HEK293 (cell line): Measurements from ENCODE around the gene ABTB2.
A peak's percentile ranks its signal among the peaks of the same experiment; 100 is the strongest.

Experiments used
- CTCF ChIA-PET: fragments of 350-600 bp; formaldehyde crosslinking; extraction: SDS; loops from one replicate; lab custom pipeline; 2021; ENCODE audit warnings: antibody characterized with exemption; lab: Yijun Ruan, JAX
- POLR2A ChIA-PET: fragments of 300-600 bp; formaldehyde crosslinking; extraction: SDS; loops from one replicate; lab custom pipeline; 2020; ENCODE audit warnings: antibody characterized with exemption, inconsistent platforms; lab: Yijun Ruan, JAX
- H3K27ac ChIP-seq: fragments of 200-500 bp; sonication (Bioruptor generic); 2 replicates; pipeline ENCODE4 v1.5.1; 2014; ENCODE audit warnings: low read depth, low read length, control low read depth, inconsistent platforms; ENCODE audit errors: extremely low read depth
- H3K36me3 ChIP-seq, 2 experiments: fragments of 200-500 bp in 1 of 2; sonication (Bioruptor generic) in 1 of 2; 1 replicate in 1 of 2; 2 replicates in 1 of 2; pipeline ENCODE4 v1.5.1; 2014 to 2017; ENCODE audit warnings: inconsistent platforms in 2 of 2, low read length in 2 of 2; ENCODE audit not compliant: control insufficient read depth in 2 of 2, insufficient read depth in 1 of 2
- H3K4me1 ChIP-seq: fragments of 200-500 bp; sonication (Bioruptor generic); 2 replicates; pipeline ENCODE4 v1.5.1; 2014; ENCODE audit warnings: mild to moderate bottlenecking, low read length, inconsistent platforms; ENCODE audit not compliant: control insufficient read depth, insufficient read depth
- H3K4me3 ChIP-seq: 2 replicates; pipeline ENCODE4 v1.5.1; 2011; ENCODE audit warnings: low read depth, mild to moderate bottlenecking, control low read depth, low read length, moderate library complexity
- H3K9me3 ChIP-seq: fragments of 200-500 bp; sonication (Bioruptor generic); 2 replicates; pipeline ENCODE4 v1.5.1; 2014; ENCODE audit warnings: low read depth, low read length, inconsistent platforms; ENCODE audit not compliant: control insufficient read depth, insufficient read depth
- EGR2 ChIP-seq: fragments of 450-650 bp; formaldehyde crosslinking; IDR thresholded peaks from 2 replicates; pipeline ENCODE4 v1.5.1; 2016; ENCODE audit warnings: low read depth, missing biosample characterization, missing genetic modification characterization
- KLF1 ChIP-seq: fragments of 450-650 bp; formaldehyde crosslinking; IDR thresholded peaks from 2 replicates; pipeline ENCODE4 v1.5.1; 2016; ENCODE audit warnings: missing biosample characterization, missing genetic modification characterization
- OSR2 ChIP-seq: fragments of 450-650 bp; formaldehyde crosslinking; IDR thresholded peaks from 2 replicates; pipeline ENCODE4 v1.5.1; 2016; ENCODE audit warnings: missing biosample characterization, missing genetic modification characterization
- PATZ1 ChIP-seq: fragments of 450-650 bp; formaldehyde crosslinking; IDR thresholded peaks from 2 replicates; pipeline ENCODE4 v1.5.1; 2016; ENCODE audit warnings: missing biosample characterization, missing genetic modification characterization
- ZBTB44 ChIP-seq: fragments of 450-650 bp; IDR thresholded peaks from 2 replicates; pipeline ENCODE4 v1.5.1; 2018; ENCODE audit warnings: missing biosample characterization, mild to moderate bottlenecking, missing genetic modification characterization
- ZFHX2 ChIP-seq: fragments of 450-650 bp; formaldehyde crosslinking; conservative IDR thresholded peaks from 2 replicates; pipeline ENCODE4 v1.5.1; 2016; ENCODE audit warnings: missing biosample characterization, missing genetic modification characterization
- ZNF10 ChIP-seq: fragments of 450-650 bp; formaldehyde crosslinking; IDR thresholded peaks from 2 replicates; pipeline ENCODE4 v1.5.1; 2017; ENCODE audit warnings: missing biosample characterization, missing genetic modification characterization
- ZNF114 ChIP-seq: fragments of 450-650 bp; formaldehyde crosslinking; IDR thresholded peaks from 2 replicates; pipeline ENCODE4 v1.5.0; 2017; ENCODE audit warnings: missing biosample characterization, missing genetic modification characterization
- ZNF174 ChIP-seq: fragments of 450-650 bp; formaldehyde crosslinking; IDR thresholded peaks from 2 replicates; pipeline ENCODE4 v1.5.0; 2017; ENCODE audit warnings: missing biosample characterization, mild to moderate bottlenecking, missing genetic modification characterization
- ZNF18 ChIP-seq: fragments of 450-650 bp; formaldehyde crosslinking; IDR thresholded peaks from 2 replicates; pipeline ENCODE4 v1.5.1; 2016; ENCODE audit warnings: missing biosample characterization, missing genetic modification characterization
- ZNF398 ChIP-seq: fragments of 450-650 bp; formaldehyde crosslinking; IDR thresholded peaks from 2 replicates; pipeline ENCODE4 v1.5.1; 2017; ENCODE audit warnings: missing biosample characterization, missing genetic modification characterization
- ZNF488 ChIP-seq: fragments of 450-650 bp; formaldehyde crosslinking; IDR thresholded peaks from 2 replicates; pipeline ENCODE4 v1.5.1; 2016; ENCODE audit warnings: missing biosample characterization, missing genetic modification characterization
- ZNF501 ChIP-seq: fragments of 450-650 bp; formaldehyde crosslinking; IDR thresholded peaks from 2 replicates; pipeline ENCODE4 v1.5.1; 2016; ENCODE audit warnings: missing biosample characterization, missing genetic modification characterization
- ZNF510 ChIP-seq: fragments of 450-650 bp; formaldehyde crosslinking; IDR thresholded peaks from 2 replicates; pipeline ENCODE4 v1.5.1; 2018; ENCODE audit warnings: mild to moderate bottlenecking, missing genetic modification characterization, missing biosample characterization; ENCODE audit not compliant: insufficient replicate concordance
- ZNF561 ChIP-seq: fragments of 450-650 bp; IDR thresholded peaks from 2 replicates; pipeline ENCODE4 v1.5.1; 2018; ENCODE audit warnings: missing biosample characterization, missing genetic modification characterization, borderline replicate concordance
- ZNF692 ChIP-seq: fragments of 450-650 bp; formaldehyde crosslinking; IDR thresholded peaks from 2 replicates; pipeline ENCODE4 v1.5.1; 2016; ENCODE audit warnings: missing biosample characterization, missing genetic modification characterization
- ZNF792 ChIP-seq: fragments of 450-650 bp; formaldehyde crosslinking; IDR thresholded peaks from 2 replicates; pipeline ENCODE4 v1.5.1; 2016; ENCODE audit warnings: missing biosample characterization, missing genetic modification characterization
- ZNF830 ChIP-seq: fragments of 450-650 bp; IDR thresholded peaks from 2 replicates; pipeline ENCODE4 v1.5.0; 2018; ENCODE audit warnings: missing biosample characterization, missing genetic modification characterization, low read depth, mild to moderate bottlenecking, moderate library complexity
- ZNF843 ChIP-seq: fragments of 450-650 bp; formaldehyde crosslinking; IDR thresholded peaks from 2 replicates; pipeline ENCODE4 v1.5.1; 2016; ENCODE audit warnings: missing biosample characterization, missing genetic modification characterization

ABTB2 gene

GRCh38 chr11:34284156-34284555, 73.7 kb downstream of the ABTB2 start:
- H3K4me3 ChIP-seq = no peak overlapping the region
- ChIA-PET CTCF (no interaction called here), POLR2A (interaction anchor here (1.7 kb wide), 1 partner anchor 72 kb away, joined by 5 read pairs; no protein-coding TSS in a partner anchor)
- no peaks in the 10 kb centered on the region for H3K36me3 ChIP-seq
- no peak for TF ChIP-seq ZNF488 (tag by site-specific recombination)
- no peak for TF ChIP-seq ZNF174 (tag by site-specific recombination)
- TF ChIP-seq OSR2 (tag by site-specific recombination) = no peak
- TF ChIP-seq ZNF398 (tag by site-specific recombination) = no peak
- TF ChIP-seq ZNF10 (tag by site-specific recombination) = no peak
- no peak for TF ChIP-seq ZNF561 (tag by site-specific recombination)
- TF ChIP-seq ZNF18 (tag by site-specific recombination) = no peak
- H3K9me3 ChIP-seq = no peaks in the 10 kb centered on the region
- H3K27ac ChIP-seq = no peak overlapping the region
- H3K4me1 ChIP-seq = peaks cover 4% of the 10 kb centered on the region; the same call in 1 of the 2 replicates

GRCh38 chr11:34280945-34281872, 76.6 kb downstream of the ABTB2 start:
- no peak overlapping the region for H3K4me3 ChIP-seq
- CTCF ChIA-PET = interaction anchor here (0.6 to 0.7 kb wide), 2 partner anchors 10 to 15 kb away, joined by 3 read pairs; no protein-coding TSS in a partner anchor
- H3K27ac ChIP-seq = no peak overlapping the region
- no peaks in the 10 kb centered on the region for H3K9me3 ChIP-seq
- H3K4me1 ChIP-seq = no peaks in the 10 kb centered on the region
- POLR2A ChIA-PET = no interaction called here
- no peaks in the 10 kb centered on the region for H3K36me3 ChIP-seq
- TF ChIP-seq ZNF692 (tag by site-specific recombination) (no peak), EGR2 (tag by site-specific recombination) (peak; percentile 70), ZFHX2 (peak; percentile 51; the same call in 1 of the 2 replicates), KLF1 (tag by site-specific recombination) (peak; percentile 52)

- Histone ChIP-seq H3K9me3 (no peaks in the 10 kb centered on the region), H3K4me3 (no peak overlapping the region), H3K4me1 (no peaks in the 10 kb centered on the region), H3K36me3 (no peaks in the 10 kb centered on the region), H3K27ac (no peak overlapping the region)
- CTCF ChIA-PET = interaction anchor here (0.8 kb wide), 1 partner anchor 52 kb away, joined by 3 read pairs; no protein-coding TSS in a partner anchor
- POLR2A ChIA-PET = no interaction called here
- TF ChIP-seq PATZ1 (tag by site-specific recombination) (no peak), ZNF510 (tag by site-specific recombination) (no peak), ZNF114 (tag by site-specific recombination) (no peak), ZNF830 (tag by site-specific recombination) (no peak), ZNF174 (tag by site-specific recombination) (no peak), ZBTB44 (tag by site-specific recombination) (no peak), ZNF792 (no peak), ZNF843 (tag by site-specific recombination) (no peak), ZNF501 (no peak)
These were observed 79.0 kb downstream of the ABTB2 start for GRCh38 chr11:34278693-34279297.
